Neural progenitor cell (in vitro differentiated cells): ENCODE results near the gene LRRTM4. TPM values are rescaled to one million over a fixed set of nuclear protein-coding genes. Genes with fewer than 3 reads are reported as not detected.
A peak's percentile ranks its signal among the peaks of the same experiment; 100 is the strongest.

ENCODE experiments used
- DNase-seq: peaks from one replicate; pipeline ENCODE4 v3.0.0-alpha.2; 2016; ENCODE audit warnings: low spot score
- H2AFZ ChIP-seq: fragments of 200-600 bp; sonication (generic); replicated peaks from 2 replicates; pipeline ENCODE4 v1.6.1; 2016; ENCODE audit warnings: antibody characterized with exemption
- H3F3A ChIP-seq: fragments of 200-600 bp; sonication (generic); 2 replicates; pipeline ENCODE4 v1.6.1; 2016; ENCODE audit warnings: antibody characterized with exemption, low read depth
- H3K27ac ChIP-seq: fragments of 200-600 bp; sonication (generic); 2 replicates; pipeline ENCODE4 v1.5.1; 2016; ENCODE audit warnings: mild to moderate bottlenecking
- H3K27me3 ChIP-seq: fragments of 200-600 bp; sonication (generic); 2 replicates; pipeline ENCODE4 v1.6.1; 2016; ENCODE audit warnings: mild to moderate bottlenecking, moderate library complexity
- H3K36me3 ChIP-seq: fragments of 200-600 bp; sonication (generic); 2 replicates; pipeline ENCODE4 v1.5.1; 2016
- H3K4me1 ChIP-seq: fragments of 200-600 bp; sonication (generic); 2 replicates; pipeline ENCODE4 v1.6.1; 2016; ENCODE audit warnings: mixed run types
- H3K4me2 ChIP-seq: fragments of 200-600 bp; sonication (generic); 2 replicates; pipeline ENCODE4 v1.6.1; 2016
- H3K4me3 ChIP-seq: fragments of 200-600 bp; sonication (generic); 2 replicates; pipeline ENCODE4 v1.5.1; 2016
- H3K79me2 ChIP-seq: fragments of 200-600 bp; sonication (generic); 2 replicates; pipeline ENCODE4 v1.6.1; 2016; ENCODE audit warnings: low read depth
- H3K9ac ChIP-seq: fragments of 200-600 bp; sonication (generic); 2 replicates; pipeline ENCODE4 v1.6.1; 2016
- H3K9me3 ChIP-seq: fragments of 200-600 bp; sonication (generic); 2 replicates; pipeline ENCODE4 v1.5.1; 2016; ENCODE audit warnings: low read depth
- H4K20me1 ChIP-seq: fragments of 200-600 bp; sonication (generic); 2 replicates; pipeline ENCODE4 v1.6.1; 2016; ENCODE audit warnings: low read depth
- H3K27ac Mint-ChIP-seq: 3 replicates; pipeline ENCODE4 v1.8.0; 2021; ENCODE audit warnings: mixed read lengths
- H3K27me3 Mint-ChIP-seq: 2 replicates; pipeline ENCODE4 v1.8.0; 2022; ENCODE audit warnings: low read depth, mild to moderate bottlenecking, inconsistent platforms, moderate library complexity, mixed read lengths; ENCODE audit not compliant: insufficient read depth
- H3K36me3 Mint-ChIP-seq: 3 replicates; pipeline ENCODE4 v1.8.0; 2021; ENCODE audit warnings: mixed read lengths
- H3K4me1 Mint-ChIP-seq: 3 replicates; pipeline ENCODE4 v1.8.0; 2021; ENCODE audit warnings: mixed read lengths
- H3K4me3 Mint-ChIP-seq: 3 replicates; pipeline ENCODE4 v1.8.0; 2021; ENCODE audit warnings: mild to moderate bottlenecking, moderate library complexity, mixed read lengths
- H3K9me3 Mint-ChIP-seq: 3 replicates; pipeline ENCODE4 v1.8.0; 2020; ENCODE audit warnings: mixed read lengths
- EZH2 ChIP-seq: fragments of 200-600 bp; sonication (generic); IDR thresholded peaks from 2 replicates; pipeline ENCODE4 v1.6.1; 2017; ENCODE audit warnings: antibody characterized with exemption, mild to moderate bottlenecking, moderate library complexity
- EZH2phosphoT487 ChIP-seq: fragments of 200-600 bp; sonication (generic); IDR thresholded peaks from 2 replicates; pipeline ENCODE4 v1.6.1; 2017; ENCODE audit warnings: antibody characterized with exemption
- total RNA-seq: library from RNA; depleted of rRNA; stranded (reverse); fragments of >200 nt; gene quantifications from 2 replicates; pipeline ENCODE4 v1.2.3, GENCODE V29; 2015; ENCODE audit warnings: low replicate concordance
- TF ChIP-seq, protein P1 (sequence below): fragments of 200-600 bp; sonication (generic); IDR thresholded peaks from 2 replicates; pipeline ENCODE4 v1.5.1; 2017; ENCODE audit warnings: antibody characterized with exemption, mild to moderate bottlenecking

LRRTM4 gene
- total RNA-seq, 1 donor from 2014 or later = 20.4 TPM

DNA sequence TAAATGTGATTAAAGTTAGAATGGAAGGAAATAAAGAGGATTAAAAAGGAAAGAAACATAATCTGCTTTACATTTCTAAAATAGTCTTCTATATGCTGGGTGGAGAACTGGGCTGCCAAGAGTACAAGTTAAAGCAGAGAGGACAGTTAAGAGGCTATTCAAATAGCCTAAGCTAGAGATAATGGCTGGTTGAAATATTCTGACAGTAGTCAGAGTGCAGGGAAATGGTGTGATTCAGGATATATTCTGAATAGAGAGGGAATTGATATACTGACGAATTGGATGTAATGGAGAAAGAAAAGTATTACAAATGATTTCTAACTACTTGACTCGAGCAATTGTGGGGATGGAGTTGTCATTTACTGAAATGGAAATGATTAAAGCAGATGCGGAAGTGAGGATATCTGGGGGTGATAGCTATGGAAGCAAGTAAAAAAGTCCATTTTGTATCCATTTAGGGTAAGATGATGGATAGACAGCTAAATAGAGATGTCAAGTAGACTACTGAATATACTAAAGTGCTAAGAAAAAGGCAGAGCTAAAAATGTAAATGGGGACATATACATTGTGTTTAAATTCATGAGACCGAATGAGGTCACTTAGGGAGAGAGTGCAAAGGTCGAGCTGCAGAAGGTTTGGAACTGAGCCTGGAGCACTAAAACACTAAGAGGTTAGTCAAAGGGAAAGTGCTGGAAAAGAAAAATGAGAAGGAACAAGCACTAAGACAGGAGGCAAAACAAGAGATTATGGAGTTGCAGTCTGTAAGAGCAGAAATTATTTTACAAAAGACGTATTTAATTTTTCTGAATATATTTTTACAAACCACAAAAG is 696.8 kb downstream of the LRRTM4 start:
- no peaks in the 10 kb centered on the region for H3K27me3 Mint-ChIP-seq
- no peak overlapping the region for H3K27ac ChIP-seq
- no peak overlapping the region for H3K4me3 Mint-ChIP-seq
- H3K9ac ChIP-seq = no peak overlapping the region
- DNase-seq = no peak
- H2AFZ ChIP-seq = no peak overlapping the region
- peaks cover 12% of the 10 kb centered on the region for H3K4me1 ChIP-seq
- no peaks in the 10 kb centered on the region for H3K36me3 Mint-ChIP-seq
- H3K27ac Mint-ChIP-seq = peak overlapping the region; percentile 31
- H3K27me3 ChIP-seq = no peaks in the 10 kb centered on the region
- H3K9me3 Mint-ChIP-seq = no peaks in the 10 kb centered on the region
- TF ChIP-seq, protein P1, sequence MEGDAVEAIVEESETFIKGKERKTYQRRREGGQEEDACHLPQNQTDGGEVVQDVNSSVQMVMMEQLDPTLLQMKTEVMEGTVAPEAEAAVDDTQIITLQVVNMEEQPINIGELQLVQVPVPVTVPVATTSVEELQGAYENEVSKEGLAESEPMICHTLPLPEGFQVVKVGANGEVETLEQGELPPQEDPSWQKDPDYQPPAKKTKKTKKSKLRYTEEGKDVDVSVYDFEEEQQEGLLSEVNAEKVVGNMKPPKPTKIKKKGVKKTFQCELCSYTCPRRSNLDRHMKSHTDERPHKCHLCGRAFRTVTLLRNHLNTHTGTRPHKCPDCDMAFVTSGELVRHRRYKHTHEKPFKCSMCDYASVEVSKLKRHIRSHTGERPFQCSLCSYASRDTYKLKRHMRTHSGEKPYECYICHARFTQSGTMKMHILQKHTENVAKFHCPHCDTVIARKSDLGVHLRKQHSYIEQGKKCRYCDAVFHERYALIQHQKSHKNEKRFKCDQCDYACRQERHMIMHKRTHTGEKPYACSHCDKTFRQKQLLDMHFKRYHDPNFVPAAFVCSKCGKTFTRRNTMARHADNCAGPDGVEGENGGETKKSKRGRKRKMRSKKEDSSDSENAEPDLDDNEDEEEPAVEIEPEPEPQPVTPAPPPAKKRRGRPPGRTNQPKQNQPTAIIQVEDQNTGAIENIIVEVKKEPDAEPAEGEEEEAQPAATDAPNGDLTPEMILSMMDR = no peak
- TF ChIP-seq EZH2phosphoT487 (no peak), EZH2 (no peak)
- H4K20me1 ChIP-seq = no peaks in the 10 kb centered on the region
- no peak overlapping the region for H3K4me2 ChIP-seq
- no peak overlapping the region for H3K4me3 ChIP-seq
- H3K4me1 Mint-ChIP-seq = peaks cover 11% of the 10 kb centered on the region
- H3F3A ChIP-seq = no peaks in the 10 kb centered on the region
- H3K36me3 ChIP-seq = no peaks in the 10 kb centered on the region
- no peaks in the 10 kb centered on the region for H3K9me3 ChIP-seq
- no peaks in the 10 kb centered on the region for H3K79me2 ChIP-seq

DNA sequence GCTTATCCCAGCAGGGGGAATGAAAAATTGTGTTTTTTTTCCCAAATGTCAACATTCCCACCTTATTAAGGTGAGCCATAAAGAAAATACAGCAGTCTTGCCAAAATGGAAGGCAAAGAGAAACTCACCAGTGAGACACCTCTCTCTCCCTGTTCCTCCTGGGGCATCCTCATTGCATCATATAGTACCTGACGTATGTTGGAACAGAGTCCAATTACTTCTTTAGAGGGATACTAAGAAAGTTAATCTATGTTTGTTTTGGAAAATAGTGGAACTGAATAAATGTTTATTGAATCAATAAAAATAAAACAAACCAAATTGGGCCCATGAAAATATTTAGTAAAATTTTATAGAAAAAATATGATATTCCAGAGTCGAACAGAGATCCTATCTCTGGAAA is 700.4 kb downstream of the LRRTM4 start:
- H3K4me1 Mint-ChIP-seq = peaks cover 5% of the 10 kb centered on the region
- DNase-seq = no peak
- Histone ChIP-seq H3K9ac (no peak overlapping the region), H2AFZ (no peak overlapping the region), H4K20me1 (no peaks in the 10 kb centered on the region), H3K4me3 (no peak overlapping the region), H3K79me2 (no peaks in the 10 kb centered on the region), H3K4me1 (no peaks in the 10 kb centered on the region), H3F3A (no peaks in the 10 kb centered on the region), H3K27ac (no peak overlapping the region), H3K27me3 (no peaks in the 10 kb centered on the region), H3K4me2 (no peak overlapping the region), H3K9me3 (no peaks in the 10 kb centered on the region), H3K36me3 (no peaks in the 10 kb centered on the region)
- H3K9me3 Mint-ChIP-seq = no peaks in the 10 kb centered on the region
- H3K27me3 Mint-ChIP-seq = no peaks in the 10 kb centered on the region
- H3K4me3 Mint-ChIP-seq = no peak overlapping the region
- no peaks in the 10 kb centered on the region for H3K36me3 Mint-ChIP-seq
- H3K27ac Mint-ChIP-seq = no peak overlapping the region
- TF ChIP-seq EZH2 = no peak
- TF ChIP-seq, protein P1 = no peak
- no peak for TF ChIP-seq EZH2phosphoT487

DNA sequence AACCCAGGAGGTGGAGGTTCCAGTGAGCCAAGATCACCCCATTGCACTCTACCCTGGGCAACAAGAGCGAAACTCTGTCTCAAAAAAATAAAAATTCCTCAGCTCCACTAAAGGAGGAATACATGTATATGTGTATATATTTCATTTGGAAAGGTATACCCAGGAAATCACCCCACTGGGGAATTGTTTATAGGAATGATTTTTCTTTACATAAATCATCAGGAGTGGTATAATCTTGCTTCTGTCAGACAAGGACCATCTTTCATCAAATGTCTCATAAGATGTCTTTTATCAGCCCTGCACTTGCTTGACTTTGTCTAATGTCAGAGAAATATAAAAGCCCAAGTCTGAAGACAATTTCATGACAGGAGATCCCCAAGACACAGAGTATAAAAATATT is 709.1 kb downstream of the LRRTM4 start:
- TF ChIP-seq, protein P1 = no peak
- TF ChIP-seq EZH2 = no peak
- no peak for TF ChIP-seq EZH2phosphoT487
- H3K36me3 Mint-ChIP-seq = no peaks in the 10 kb centered on the region

More for the DNA sequence above, 709.1 kb downstream of the LRRTM4 start:
- Histone ChIP-seq H3K4me3 (no peak overlapping the region), H3F3A (no peaks in the 10 kb centered on the region), H3K9ac (no peak overlapping the region), H3K27me3 (no peaks in the 10 kb centered on the region), H4K20me1 (no peaks in the 10 kb centered on the region), H3K79me2 (no peaks in the 10 kb centered on the region), H3K27ac (no peak overlapping the region), H3K9me3 (no peaks in the 10 kb centered on the region), H3K4me1 (no peaks in the 10 kb centered on the region), H2AFZ (no peak overlapping the region), H3K36me3 (no peaks in the 10 kb centered on the region), H3K4me2 (no peak overlapping the region)
- H3K4me3 Mint-ChIP-seq = no peak overlapping the region
- DNase-seq = no peak
- no peak overlapping the region for H3K27ac Mint-ChIP-seq
- peaks cover 7% of the 10 kb centered on the region for H3K4me1 Mint-ChIP-seq
- H3K9me3 Mint-ChIP-seq = no peaks in the 10 kb centered on the region
- no peaks in the 10 kb centered on the region for H3K27me3 Mint-ChIP-seq
